ENCODE measurements around the gene FCRLB.
"Not testable (repeated sequence)": the region's sequence is repeated elsewhere in the genome, so short reads cannot be mapped to it uniquely, and the experiment has no call there.

The FCRLB gene, protein sequence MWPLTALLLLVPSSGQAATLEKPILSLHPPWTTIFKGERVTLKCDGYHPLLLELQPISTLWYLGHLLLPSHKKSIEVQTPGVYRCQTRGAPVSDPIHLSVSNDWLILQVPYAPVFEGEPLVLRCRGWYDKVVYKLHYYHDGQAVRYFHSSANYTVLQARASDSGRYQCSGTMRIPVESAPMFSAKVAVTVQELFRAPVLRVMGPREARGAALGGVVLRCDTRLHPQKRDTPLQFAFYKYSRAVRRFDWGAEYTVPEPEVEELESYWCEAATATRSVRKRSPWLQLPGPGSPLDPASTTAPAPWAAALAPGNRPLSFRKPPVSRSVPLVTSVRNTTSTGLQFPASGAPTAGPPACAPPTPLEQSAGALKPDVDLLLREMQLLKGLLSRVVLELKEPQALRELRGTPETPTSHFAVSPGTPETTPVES

DNA sequence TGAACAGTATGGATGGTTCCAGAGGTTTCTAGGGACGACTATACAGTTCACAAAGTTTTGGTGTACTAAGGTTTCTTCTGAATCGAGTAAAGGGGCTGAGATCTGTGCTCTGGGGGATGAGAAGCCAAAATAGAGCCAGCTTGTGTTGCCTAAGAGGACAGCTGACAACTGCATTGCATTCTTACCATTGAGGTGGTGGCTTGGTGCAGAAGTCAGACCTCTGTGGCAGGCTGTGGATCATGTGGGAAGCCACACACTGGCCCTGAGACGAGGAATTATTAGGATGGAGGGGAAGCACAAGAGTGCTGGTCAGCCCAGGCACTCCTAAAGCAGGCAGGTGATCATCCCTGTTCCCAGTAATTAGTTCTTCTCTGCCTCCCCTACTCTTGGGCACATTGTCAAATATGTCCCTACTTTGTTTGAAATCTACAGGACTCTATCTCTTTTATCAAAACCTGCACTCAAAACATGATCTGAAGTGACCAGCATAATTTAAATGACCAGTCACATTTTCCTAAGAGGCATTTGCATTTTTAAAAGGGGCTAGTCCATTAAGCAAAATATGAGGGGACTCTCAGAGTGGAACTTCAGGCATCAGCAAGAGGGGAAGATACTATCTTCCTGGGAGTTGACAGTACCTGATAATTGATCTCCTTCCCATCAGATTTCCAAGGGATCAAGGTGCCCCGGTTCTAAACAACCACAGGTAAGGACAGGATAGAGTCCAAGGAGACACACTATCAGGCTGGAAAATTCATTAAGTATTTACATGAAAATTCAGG lies at the start of gene FCRLB:
Gene FCRLB, plus strand, starts transcription at position 589 of the 782 bp plus-strand sequence. CDS start 1,129 bp downstream, outside the sequence.
- FAIRE-seq: no peak

DNA sequence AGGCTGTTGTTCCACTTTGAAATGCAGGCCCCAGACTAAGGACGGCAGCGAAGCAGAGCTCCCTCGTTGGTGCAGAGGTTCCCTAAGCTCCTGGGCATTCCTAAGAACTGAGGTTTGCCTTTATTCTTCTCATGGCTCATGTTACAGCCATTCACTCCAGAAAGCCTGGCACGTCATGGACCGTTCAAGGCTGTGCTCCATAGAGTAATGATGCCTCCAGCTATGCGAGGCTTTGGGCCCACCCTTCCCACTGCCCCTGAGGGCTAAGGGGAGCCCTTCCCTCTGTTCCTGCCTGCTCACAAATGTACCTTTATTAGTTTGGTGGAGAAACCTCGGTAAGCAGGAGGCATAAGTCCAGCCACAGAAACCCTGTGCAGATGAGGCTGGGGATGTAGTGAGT lies 47.9 kb upstream of the FCRLB start:
- not testable (repeated sequence) for FAIRE-seq

DNA sequence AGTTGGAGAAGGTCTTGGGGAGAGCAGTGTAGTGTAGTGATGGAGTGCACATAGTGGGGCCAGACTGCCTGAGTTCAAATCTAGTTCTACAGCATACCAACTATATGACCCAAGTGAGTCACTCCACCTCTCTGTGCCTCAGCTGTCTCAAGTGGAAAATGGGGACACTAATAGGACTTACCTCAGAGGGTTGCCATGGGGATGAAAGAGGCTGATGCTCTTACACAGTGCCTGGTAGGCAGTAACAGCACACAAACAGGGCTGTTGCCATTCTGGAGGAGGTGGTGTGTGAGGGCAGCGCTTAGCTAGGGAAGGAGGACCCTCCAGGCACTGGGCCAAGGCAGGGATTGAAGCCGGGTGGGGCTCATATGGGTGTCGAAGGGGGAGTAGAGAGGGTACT lies 46.9 kb upstream of the FCRLB start:
- FAIRE-seq: not testable (repeated sequence)

DNA sequence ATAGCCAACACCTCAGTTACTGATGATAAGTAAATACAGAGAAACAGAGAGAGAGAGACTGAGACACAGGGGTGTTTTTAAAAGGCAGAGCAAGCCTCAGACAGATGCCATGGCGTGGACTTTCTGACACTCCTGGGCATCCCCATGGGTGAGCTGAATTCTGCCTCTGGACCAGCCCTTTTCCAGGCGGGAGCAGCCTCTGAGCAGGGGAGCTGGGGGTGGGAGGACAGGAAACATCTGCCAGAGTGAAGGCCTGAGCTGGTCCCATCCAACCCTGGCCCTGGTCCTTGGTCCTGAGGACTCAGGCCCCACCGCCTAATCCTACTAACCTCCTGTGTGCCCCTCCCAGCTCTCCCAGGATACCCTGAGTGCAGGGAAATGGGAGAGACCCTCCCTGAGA lies 46.4 kb upstream of the FCRLB start:
- FAIRE-seq: not testable (repeated sequence)

DNA sequence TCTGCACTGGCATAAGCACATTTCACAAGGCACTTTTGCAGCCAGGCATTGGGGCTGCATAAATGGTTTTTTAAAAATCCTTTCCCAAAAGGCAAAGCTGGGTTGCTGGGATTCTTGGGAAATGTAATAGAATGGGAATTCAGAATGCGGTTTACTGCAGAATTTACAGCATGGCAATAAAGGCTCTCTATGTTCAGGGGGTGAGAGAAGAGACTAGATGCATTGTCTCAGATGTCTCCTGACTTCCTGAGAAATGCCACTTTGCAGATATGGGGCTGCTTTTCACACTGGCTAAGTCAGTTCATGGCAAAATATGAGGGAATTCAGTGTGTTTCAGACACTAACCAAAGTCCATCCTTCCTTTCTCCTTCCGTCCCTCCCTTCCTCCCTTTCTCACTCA lies 44.9 kb upstream of the FCRLB start:
- FAIRE-seq: no peak

DNA sequence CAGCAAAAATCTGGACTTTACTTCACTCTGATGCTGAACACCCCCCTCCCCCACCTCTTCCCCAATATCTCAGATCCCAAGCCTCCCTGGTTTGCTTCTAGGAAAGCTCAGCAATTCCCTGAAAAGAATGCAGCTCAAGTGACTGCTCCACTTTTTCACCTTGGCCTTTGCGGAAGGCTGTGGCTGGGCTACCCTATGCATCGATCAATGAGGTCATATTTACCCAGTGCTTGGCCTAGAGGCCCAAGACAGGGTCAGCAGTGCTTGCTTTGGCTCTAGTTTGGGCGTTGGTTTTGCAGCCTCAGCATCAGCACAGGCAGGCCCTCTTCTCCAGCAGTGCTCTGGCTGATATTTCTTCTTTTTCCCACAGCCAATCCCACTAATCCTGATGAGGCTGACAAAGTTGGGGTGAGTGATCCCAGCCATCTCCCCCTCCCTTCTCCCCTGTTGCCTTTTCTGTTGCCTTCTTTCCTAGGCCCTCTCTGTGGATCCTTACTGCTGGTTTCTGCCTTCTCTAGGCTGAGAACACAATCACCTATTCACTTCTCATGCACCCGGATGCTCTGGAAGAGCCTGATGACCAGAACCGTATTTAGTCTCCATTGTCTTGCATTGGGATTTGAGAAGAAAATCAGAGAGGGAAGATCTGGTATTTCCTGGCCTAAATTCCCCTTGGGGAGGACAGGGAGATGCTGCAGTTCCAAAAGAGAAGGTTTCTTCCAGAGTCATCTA lies 44.2 kb upstream of the FCRLB start:
- FAIRE-seq: no peak

DNA sequence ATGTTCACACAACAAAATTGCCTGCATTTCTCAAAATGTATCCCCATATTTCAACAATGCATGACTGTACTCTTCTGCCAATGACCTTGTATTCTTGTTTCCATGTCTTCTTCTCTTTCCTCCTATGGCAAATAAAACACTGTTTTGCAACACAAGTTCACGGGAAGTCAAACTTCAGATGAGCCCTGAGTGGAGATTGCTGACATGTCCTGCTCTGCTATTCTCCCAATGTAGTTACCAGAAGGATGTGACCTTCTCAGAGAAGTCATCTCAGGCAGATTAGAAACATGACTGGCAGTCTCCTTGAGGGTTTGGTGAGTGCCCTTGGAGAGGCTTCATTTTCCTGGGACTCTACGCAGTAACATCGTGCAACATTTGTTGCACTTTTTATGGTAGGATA lies 42.8 kb upstream of the FCRLB start:
- no peak for FAIRE-seq

DNA sequence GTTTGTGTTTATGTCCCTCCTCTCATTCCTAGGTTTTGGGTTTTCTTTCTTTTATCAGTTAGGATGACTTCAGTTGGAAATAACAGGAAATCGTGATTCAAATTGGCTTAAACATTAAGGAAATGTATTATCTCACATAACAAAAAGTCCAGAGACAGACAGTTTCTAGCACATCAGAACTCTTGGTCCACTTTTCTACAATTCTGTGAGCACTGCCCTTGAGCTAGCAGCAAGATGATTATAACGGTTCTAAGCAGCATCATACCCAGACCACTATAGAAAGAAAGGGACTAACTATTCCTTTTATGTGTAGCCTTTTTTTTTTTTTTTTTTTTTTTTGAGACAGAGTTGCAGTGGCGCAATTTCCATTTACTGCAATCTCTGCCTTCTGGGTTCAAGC lies 39.5 kb upstream of the FCRLB start:
- no peak for FAIRE-seq

DNA sequence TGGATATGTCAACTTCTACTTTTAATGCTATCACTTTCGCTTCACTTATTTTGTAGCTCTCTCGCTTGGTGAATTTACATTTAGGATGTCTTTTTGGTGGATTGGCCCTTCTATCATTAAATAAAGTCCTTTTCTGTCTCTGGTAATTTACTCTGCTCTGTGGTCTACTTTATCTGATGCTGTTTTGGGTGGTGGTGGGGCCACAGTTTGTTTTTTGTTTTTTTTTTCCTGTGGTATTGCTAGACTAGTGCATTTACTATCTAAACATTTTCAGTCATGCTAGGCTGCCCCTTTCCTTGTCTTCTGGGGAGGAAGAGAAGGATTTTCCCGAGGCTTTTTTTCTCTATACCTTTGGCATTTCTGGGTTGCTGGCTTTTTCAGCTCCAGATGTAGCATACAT lies 32.4 kb upstream of the FCRLB start:
- FAIRE-seq: no peak

DNA sequence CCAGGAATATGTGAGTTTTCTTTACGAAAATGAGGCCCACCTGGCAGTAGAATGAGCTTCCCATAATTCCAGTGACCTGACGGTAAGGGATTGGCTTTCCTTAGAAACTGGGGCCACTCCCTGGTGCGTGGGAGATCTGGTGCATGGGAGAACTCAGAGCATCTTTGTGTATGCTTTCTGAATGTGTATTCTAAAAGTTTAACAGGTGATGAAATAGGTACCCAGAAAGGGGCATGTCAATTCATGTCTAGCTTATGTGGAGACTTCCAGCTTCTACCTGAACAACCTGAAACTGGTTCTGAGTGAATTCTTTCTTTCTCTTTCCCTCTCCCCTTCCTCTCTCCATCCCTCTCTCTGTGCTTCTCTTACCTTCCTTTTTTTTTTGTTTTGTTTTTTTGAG lies 29.5 kb upstream of the FCRLB start:
- no peak for FAIRE-seq

DNA sequence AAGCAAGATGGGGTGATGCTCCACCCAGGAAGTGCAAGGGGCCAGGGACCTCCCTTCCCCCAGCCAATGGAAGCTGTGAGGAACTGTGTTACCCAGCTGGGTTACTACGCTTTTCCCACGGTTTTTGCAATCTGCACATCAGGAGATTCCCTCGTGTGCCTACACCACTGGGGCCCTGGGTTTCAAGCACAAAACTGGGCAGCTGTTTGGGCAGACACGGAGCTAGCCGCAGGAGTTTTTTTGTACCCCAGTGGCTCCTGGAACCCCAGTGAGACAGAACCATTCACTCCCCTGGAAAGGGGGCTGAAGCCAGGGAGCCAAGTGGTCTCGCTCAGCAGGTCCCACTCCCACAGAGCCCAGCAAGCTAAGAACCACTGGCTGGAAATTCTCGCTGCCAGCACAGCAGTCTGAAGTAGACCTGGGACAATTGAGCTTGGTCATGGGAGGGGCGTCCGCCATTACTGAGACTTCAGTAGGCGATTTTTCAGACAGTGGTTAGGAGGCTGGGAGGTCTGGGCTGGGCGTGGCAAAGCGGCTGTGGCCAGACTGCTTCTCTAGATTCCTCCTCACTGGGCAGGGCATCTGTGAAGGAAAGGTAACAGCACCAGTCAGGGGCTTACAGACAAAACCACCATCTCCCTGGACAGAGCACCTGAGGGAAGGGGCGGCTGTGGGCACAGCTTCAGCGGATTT lies 28.2 kb upstream of the FCRLB start:
- not testable (repeated sequence) for FAIRE-seq

DNA sequence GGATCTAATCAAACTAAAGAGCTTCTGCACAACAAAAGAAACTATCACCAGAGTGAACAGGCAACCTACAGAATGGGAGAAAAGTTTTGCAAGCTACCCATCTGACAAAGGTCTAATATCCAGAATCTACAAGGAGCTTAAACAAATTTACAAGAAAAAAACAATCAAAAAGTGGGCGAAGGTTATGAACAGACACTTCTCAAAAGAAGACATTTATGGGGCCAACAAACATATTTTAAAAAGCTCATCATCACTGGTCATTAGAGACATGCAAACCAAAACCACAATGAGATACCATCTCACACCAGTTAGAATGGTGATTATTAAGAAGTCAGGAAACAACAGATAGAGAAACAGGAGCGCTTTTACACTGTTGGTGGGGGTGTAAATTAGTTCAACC lies 23.0 kb upstream of the FCRLB start:
- FAIRE-seq: not testable (repeated sequence)

DNA sequence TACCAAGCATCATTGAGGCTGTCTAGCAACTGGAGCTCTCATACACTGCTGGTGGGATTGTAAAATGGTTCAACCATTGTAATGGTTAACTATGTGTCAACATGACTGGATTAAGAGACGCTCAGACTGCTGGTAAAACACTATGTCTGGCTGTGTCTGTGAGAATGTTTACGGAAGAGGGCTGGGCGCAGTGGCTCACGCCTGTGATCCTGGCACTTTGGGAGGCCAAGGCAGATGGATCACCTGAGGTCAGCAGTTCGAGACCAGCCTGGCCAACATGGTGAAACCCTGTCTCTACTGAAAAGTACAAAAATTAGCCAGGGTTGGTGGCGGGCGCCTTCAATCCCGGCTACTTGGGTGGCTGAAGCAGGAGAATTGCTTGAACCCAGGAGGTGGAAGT lies 19.1 kb upstream of the FCRLB start:
- FAIRE-seq: no peak

DNA sequence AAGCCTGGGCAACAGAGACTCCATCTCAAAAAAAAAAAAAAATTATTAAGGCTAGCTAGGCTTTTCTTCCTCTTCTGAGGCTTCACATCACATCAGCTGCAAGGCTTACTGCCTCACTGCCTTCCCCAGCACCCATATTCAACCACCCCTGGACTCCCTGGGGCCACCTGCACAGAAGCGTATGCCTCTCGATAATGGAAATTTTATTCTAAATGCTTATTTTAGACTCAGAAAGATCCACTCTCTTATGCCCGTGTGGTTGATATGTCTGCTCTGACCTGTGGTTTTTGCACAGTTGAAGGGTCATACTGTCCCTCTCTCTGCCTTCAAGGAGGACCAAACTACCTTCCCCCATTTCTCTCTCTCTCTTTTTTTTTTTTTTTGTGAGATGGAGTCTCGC lies 15.8 kb upstream of the FCRLB start:
- FAIRE-seq: no peak

DNA sequence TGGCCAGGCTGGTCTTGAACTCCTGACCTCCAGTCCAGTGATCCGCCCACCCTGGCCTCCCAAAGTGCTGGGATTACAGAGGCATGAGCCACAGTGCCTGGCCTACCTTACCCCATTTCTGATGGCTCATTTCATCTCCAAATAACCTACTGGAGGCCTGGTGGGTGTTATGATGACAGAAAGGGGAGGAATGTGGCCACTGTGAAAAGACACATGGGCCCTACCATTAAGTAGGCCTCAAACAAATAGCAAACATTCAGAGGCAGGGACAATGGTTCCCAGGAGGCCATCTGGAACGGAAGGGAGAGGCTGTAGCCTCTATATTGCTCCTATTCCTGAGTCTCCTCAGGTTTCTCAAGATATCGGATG lies 15.2 kb upstream of the FCRLB start:
- FAIRE-seq: no peak

DNA sequence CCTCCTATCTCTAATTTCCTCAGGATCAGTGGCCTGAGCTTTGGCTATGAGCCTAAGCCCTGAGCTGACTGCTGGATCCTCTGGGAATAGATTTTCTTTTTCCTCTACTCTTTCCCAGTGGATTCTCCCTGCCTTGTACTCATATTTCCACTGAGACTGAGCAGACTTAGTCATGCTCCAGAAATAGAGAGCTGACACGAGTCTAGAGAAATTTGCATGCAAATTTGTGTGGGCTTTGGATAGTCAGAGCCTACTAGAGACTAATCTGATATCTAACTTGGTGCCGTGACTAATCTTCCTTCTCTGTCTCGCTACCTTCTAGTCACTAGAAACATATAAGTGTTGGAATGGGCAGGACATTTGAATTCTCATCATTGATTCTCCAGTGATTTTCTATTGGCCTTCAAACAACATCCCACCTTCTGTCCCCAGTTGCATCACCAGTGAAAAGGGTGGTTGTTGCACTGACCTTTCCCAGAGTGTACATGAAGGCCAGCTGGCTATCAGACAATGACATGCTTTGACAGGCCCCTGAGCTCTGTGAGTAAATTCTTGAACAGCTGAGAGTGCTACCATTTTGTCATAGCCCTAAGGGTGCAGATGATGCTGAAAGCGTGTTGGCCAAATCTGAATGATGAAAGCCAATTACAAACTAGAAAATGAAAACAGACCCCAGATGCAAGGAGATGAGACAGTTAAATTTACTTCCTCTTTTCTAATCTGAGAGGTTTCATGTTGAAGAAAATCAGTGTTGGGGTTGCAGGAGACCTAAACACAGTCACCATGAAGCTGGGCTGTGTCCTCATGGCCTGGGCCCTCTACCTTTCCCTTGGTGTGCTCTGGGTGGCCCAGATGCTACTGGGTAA lies 14.6 kb upstream of the FCRLB start, which contains the start of gene FCRLA:
Gene FCRLA, plus strand, starts transcription at position 748 of the 866 bp plus-strand sequence. Its CDS starts 36 bp downstream, at position 784.
- FAIRE-seq: no peak

DNA sequence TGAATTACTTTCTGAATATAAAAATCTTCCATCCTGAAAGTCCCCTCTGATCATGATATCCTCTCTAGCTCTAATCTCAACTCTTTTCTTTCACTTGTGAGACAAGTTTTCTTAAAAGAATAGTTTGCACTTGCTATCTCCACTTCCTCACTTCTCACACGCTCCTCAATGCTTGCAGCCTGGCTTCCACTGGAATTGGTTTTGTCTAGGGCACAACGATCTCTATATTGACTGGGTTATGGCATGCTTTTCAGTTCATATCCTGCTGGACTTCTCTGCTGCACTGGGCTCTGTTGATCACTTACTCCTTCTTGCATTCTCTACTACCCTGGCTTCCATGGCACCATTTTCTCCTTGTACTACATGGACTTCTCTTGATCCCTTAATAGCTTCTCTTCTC lies 13.8 kb upstream of the FCRLB start:
- FAIRE-seq: no peak

DNA sequence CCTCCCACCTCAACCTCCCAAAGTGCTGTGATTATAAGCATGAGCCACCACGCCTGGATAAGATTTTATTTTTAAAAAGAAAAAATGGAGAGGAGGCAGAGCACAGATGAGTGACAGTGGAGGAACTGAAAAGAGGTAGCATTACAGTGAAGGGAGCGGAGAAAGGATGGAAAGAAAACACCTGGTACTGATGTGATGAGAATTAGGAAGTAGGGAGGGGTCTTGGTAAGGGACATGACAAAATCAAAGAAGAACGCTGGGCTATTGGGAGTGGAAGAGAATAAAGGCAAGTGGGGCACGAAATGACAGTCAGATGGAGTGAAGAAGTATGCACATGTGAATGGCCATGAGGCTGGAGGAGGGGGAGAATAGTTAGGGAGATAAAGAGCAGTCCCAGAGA lies 12.0 kb upstream of the FCRLB start:
- no peak for FAIRE-seq

DNA sequence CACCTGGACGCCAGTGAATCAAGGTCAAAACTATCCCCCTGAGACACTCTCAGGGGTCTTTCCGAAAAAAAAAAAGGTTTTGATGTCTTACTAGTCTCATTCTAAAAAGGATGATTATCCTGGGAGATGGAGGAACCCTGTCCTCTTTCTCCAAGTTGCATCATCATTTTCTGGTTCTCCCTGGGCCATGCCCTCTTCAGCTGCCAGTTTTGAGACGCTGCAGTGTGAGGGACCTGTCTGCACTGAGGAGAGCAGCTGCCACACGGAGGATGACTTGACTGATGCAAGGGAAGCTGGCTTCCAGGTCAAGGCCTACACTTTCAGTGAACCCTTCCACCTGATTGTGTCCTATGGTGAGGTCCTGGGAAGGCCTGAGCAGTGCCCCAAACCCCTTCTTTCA lies 10.8 kb upstream of the FCRLB start:
- no peak for FAIRE-seq

DNA sequence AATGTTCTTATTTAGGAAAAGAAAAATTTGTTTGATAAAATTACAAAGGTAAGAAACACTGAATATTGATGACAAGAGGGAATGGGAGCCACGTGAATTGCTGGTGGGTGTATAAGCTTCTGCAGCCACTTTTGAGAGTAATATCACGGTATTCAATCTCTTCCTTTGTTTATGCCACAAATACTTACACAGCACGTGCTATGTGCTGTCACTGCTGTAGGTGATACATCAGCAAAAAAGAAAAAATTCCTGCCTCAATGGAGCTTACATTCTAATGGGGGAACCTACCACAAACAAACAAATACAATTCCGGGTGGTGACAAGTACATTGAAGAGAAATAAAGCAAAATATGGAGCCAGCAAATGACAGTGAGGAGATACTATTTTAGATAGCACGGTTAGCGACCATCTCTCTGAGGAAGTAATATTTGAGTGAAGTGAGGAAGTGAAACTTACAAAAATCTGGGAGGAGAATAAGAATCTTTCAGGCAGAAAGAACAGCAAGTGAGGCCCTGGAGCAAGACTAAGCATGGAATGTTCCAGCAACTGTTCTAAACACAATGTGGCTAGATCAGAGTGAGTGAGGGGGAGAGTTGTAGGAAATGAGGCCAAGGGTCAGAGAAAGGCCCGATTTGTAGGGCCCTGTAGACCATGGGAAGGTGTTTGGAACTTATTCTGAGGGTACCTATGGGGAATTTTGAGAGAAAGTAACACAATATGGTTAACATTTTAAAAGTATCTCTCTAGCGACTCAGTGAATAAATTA lies 2.6 kb upstream of the FCRLB start:
- FAIRE-seq: no peak

DNA sequence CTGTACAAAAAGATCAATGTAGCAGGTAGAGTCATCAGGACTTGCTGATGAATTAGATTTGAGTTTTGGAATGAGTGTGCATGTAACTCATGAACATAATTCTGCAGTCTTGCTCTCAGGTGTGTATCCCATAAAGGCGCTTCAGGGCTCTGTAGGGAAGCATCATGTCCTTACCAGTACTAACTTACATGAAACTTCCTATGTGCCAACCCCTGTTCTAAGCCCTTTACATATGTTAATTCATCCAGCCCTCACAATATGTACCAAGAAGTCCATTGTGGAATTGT lies 2.1 kb upstream of the FCRLB start:
- FAIRE-seq: no peak

Data from endometrium (tissue), 2 donors.